ENCODE results near the gene SCGB3A2.

DNA sequence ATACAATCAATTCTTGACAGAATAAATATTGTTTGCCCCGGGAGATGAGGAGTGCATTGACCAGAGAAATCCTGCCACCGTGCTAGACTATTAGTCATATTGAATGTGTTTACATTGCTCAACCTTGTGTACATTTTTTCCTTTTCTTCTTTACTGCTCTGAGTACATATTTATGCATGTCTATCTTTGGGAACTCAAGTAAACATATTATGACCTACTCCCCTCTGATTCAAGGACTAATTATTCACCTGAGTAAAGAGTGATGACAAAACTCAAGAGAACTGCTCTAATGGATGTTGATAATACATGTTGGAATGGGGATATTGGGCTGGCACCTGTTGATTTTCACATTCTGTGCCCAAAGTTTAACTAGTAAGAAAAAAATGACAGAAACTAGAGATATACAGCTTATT is 43.1 kb upstream of the SCGB3A2 start:
- TF ChIP-seq, protein P1, sequence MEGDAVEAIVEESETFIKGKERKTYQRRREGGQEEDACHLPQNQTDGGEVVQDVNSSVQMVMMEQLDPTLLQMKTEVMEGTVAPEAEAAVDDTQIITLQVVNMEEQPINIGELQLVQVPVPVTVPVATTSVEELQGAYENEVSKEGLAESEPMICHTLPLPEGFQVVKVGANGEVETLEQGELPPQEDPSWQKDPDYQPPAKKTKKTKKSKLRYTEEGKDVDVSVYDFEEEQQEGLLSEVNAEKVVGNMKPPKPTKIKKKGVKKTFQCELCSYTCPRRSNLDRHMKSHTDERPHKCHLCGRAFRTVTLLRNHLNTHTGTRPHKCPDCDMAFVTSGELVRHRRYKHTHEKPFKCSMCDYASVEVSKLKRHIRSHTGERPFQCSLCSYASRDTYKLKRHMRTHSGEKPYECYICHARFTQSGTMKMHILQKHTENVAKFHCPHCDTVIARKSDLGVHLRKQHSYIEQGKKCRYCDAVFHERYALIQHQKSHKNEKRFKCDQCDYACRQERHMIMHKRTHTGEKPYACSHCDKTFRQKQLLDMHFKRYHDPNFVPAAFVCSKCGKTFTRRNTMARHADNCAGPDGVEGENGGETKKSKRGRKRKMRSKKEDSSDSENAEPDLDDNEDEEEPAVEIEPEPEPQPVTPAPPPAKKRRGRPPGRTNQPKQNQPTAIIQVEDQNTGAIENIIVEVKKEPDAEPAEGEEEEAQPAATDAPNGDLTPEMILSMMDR (IDR thresholded peaks at IDR 0.05): no peak
- no peak for TF ChIP-seq POLR2A (IDR thresholded peaks at IDR 0.05)

Measured in adrenal gland (tissue), 5 donors.